ENCODE measurements around the gene SCN2B. TPM values are rescaled to one million over a fixed set of nuclear protein-coding genes. Genes with fewer than 3 reads are reported as not detected.

Gene SCN2B
- total RNA-seq, 4 donors from 2014 or later: 0.14 to 0.37 TPM; not detected in 2

DNA sequence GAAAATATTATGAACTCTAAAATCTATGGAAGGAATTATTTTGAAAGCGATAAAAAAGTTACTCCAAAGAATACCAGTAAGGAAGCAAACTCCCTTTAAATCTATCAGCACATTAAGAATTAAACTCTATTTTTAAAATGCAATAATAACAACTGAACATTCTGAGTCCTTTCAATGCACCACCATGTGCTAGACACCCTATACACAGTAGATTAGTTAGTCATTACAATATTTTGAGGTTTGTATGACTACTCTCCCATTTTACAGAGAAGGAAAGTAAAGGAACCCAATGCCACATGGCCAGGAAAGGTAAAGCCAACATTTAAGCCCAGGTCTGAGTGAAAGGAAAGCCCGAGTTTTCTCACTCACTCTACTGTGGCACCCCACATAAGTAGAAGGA lies 30.6 kb upstream of the SCN2B start:
- no peak for DNase-seq
- in situ Hi-C loops (cut with MboI; ENCODE audit: low pct_ligation_motif_present in 1 of 4, low pct_unique_long_range_greater_than_20kb in 1 of 4, low sequenced_read_pairs in 3 of 4): loop anchor here in 1 of 4 donors (10.0 kb wide), 1 partner anchor 78 kb away; no protein-coding TSS in a partner anchor
- Histone ChIP-seq H3K27me3 (no peaks in the 10 kb centered on the region), H3K4me3 (no peak overlapping the region), H3K27ac (peak overlapping the region in 1 of 4 donors; percentile 65), H3K36me3 (no peaks in the 10 kb centered on the region), H3K4me1 (peaks cover 9 to 54% (median 24%) of the 10 kb centered on the region in 4 donors), H3K9me3 (no peaks in the 10 kb centered on the region)
- intact Hi-C loops (cut with DNase I; ENCODE audit: low total_unique reads): no loop called here
- WGBS, 2 donors (ENCODE audit: low coverage in 1 of 2): 89 to 92% methylated on average over 1 to 2 of the region's 2 CpGs
- TF ChIP-seq, protein P1, sequence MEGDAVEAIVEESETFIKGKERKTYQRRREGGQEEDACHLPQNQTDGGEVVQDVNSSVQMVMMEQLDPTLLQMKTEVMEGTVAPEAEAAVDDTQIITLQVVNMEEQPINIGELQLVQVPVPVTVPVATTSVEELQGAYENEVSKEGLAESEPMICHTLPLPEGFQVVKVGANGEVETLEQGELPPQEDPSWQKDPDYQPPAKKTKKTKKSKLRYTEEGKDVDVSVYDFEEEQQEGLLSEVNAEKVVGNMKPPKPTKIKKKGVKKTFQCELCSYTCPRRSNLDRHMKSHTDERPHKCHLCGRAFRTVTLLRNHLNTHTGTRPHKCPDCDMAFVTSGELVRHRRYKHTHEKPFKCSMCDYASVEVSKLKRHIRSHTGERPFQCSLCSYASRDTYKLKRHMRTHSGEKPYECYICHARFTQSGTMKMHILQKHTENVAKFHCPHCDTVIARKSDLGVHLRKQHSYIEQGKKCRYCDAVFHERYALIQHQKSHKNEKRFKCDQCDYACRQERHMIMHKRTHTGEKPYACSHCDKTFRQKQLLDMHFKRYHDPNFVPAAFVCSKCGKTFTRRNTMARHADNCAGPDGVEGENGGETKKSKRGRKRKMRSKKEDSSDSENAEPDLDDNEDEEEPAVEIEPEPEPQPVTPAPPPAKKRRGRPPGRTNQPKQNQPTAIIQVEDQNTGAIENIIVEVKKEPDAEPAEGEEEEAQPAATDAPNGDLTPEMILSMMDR (IDR thresholded peaks at IDR 0.05): no peak
- no peak for TF ChIP-seq EP300 (IDR thresholded peaks at IDR 0.05; ENCODE audit: low read depth)
- TF ChIP-seq POLR2A (IDR thresholded peaks at IDR 0.05): no peak
- TF ChIP-seq POLR2AphosphoS5 (IDR thresholded peaks at IDR 0.05): no peak

DNA sequence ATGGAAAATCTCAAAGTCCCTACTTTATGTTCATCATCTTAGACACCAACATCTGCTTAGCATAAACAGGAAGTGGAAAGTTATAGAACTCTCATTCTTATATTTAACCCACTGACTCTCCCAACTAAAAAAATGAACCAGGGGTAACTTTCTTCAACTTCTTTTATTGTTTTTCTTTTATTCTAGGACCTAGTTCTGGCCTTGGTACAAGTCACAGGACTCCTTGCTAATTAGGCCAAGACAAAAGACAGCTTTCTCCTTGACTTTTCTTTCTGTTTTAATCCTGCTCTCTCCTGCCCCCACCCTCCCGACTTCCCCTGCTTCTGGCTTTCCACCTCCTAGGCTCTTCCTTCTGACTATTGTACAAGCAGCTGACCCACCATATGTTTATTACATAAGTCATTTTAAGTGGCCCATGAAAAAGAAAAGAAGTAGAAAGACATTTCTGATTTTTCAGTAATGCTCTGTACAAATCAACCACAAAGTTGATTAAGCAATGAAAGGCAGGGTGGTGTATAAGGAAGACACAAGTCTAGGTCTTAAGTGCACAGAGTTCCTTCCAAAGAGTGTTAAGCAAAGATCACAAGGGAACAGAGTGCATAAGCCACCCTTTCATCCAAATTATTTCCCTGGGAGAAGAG lies 30.1 kb upstream of the SCN2B start:
- no peak for DNase-seq
- TF ChIP-seq POLR2AphosphoS5 (IDR thresholded peaks at IDR 0.05) (no peak), POLR2A (IDR thresholded peaks at IDR 0.05) (no peak), EP300 (IDR thresholded peaks at IDR 0.05; ENCODE audit: low read depth) (no peak)
- Histone ChIP-seq H3K4me1 (peaks cover 9 to 54% (median 24%) of the 10 kb centered on the region in 4 donors), H3K36me3 (no peaks in the 10 kb centered on the region), H3K9me3 (no peaks in the 10 kb centered on the region), H3K27me3 (no peaks in the 10 kb centered on the region), H3K4me3 (no peak overlapping the region), H3K27ac (peak overlapping the region; percentile 14 to 65 (median 24))
- intact Hi-C loops (cut with DNase I; ENCODE audit: low total_unique reads) (no loop called here), in situ Hi-C loops (cut with MboI; ENCODE audit: low pct_ligation_motif_present in 1 of 4, low pct_unique_long_range_greater_than_20kb in 1 of 4, low sequenced_read_pairs in 3 of 4) (loop anchor here in 1 of 4 donors (10.0 kb wide), 1 partner anchor 78 kb away; no protein-coding TSS in a partner anchor)
- WGBS, 2 donors (ENCODE audit: low coverage in 1 of 2): 14 to 22% methylated on average over 1 of the region's 1 CpG

GRCh38 chr11:118205606-118206378 lies 29.4 kb upstream of the SCN2B start:
- no peak overlapping the region for H3K4me3 ChIP-seq
- no peaks in the 10 kb centered on the region for H3K36me3 ChIP-seq
- 87 to 93% methylated on average over 8 to 9 of the region's 9 CpGs for WGBS, 2 donors (ENCODE audit: low coverage in 1 of 2)
- in situ Hi-C loops (cut with MboI; ENCODE audit: low pct_ligation_motif_present in 1 of 4, low pct_unique_long_range_greater_than_20kb in 1 of 4, low sequenced_read_pairs in 3 of 4): loop anchor here in 1 of 4 donors (10.0 kb wide), 1 partner anchor 79 kb away; no protein-coding TSS in a partner anchor
- peak overlapping the region; percentile 14 to 65 (median 24) for H3K27ac ChIP-seq
- no peak for TF ChIP-seq EP300 (IDR thresholded peaks at IDR 0.05; ENCODE audit: low read depth)
- no peak for TF ChIP-seq POLR2A (IDR thresholded peaks at IDR 0.05)
- TF ChIP-seq, protein P1 (IDR thresholded peaks at IDR 0.05): no peak
- no peak for TF ChIP-seq POLR2AphosphoS5 (IDR thresholded peaks at IDR 0.05)
- no peak for DNase-seq
- peaks cover 7 to 47% (median 20%) of the 10 kb centered on the region in 4 donors for H3K4me1 ChIP-seq
- H3K27me3 ChIP-seq: no peaks in the 10 kb centered on the region
- intact Hi-C loops (cut with DNase I; ENCODE audit: low total_unique reads): no loop called here
- H3K9me3 ChIP-seq: no peaks in the 10 kb centered on the region

DNA sequence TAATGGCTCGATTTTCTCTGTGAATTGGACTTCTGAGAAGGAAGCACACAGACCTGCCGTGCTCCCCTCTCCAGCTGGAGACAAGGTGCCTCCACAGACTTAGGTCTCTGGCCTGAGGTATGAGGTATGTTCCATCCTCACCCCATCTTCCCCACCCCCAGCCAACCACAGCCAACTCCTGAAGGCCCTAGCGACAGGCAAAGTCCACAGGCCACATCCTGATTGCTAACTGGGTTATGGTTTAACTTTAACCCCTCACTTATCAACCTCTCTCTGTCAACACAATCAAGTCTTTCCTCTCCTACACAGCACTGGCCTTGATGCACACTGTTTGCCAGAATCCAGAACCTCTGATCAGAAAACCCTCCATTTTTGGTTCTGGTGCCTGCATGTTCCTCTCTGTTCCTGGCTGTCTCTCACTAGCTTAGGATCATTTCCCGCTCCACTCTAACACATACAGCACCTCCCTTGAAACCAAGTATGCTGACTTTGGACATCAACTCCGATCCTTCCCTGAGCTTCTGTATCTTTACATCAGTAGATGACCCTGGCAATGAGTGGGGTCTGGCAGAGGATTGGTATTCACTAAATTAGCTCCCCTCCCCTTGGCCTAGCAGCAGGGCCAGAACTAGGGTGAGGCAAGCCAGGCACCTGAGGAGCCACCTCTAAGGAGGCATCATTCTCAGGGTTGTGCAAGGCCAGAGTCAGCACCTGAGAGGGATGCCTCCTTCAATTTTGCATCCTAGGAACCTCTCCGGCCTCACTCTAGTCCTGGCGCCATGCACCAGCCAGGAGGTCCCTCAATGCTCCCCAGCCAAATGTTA lies 26.4 kb upstream of the SCN2B start:
- Histone ChIP-seq H3K9me3 (no peaks in the 10 kb centered on the region), H3K4me3 (no peak overlapping the region), H3K36me3 (no peaks in the 10 kb centered on the region), H3K27ac (peak overlapping the region; percentile 71 to 81 (median 74)), H3K27me3 (no peaks in the 10 kb centered on the region), H3K4me1 (peaks cover 6 to 56% (median 19%) of the 10 kb centered on the region in 4 donors)
- 54 to 60% methylated on average over 1 to 7 of the region's 7 CpGs for WGBS, 2 donors (ENCODE audit: low coverage in 1 of 2)
- no peak for TF ChIP-seq POLR2A (IDR thresholded peaks at IDR 0.05)
- TF ChIP-seq POLR2AphosphoS5 (IDR thresholded peaks at IDR 0.05): peak in 2 of 3 donors; percentile 40 to 64
- peak; percentile 88 for DNase-seq
- in situ Hi-C loops (cut with MboI; ENCODE audit: low pct_ligation_motif_present in 1 of 4, low pct_unique_long_range_greater_than_20kb in 1 of 4, low sequenced_read_pairs in 3 of 4) (loop anchor here in 2 of 4 donors (5.0 to 10.0 kb wide), 2 partner anchors 82 to 154 kb away; partner anchors contain the start of gene UBE4A (in 1 of the 2)), intact Hi-C loops (cut with DNase I; ENCODE audit: low total_unique reads) (no loop called here)

Data from transverse colon (tissue), 4 donors.